NOMO-1 treated with dmso at 0.1 percent for 144 hours (cell line): ENCODE data around the gene CMTM2.
"Not testable (repeated sequence)": the region's sequence is repeated elsewhere in the genome, so short reads cannot be mapped to it uniquely, and the experiment has no call there.

Experiments
- DNase-seq: peaks from one replicate; lab custom pipeline; 2025; ENCODE audit not compliant: unreplicated experiment; lab: John Stamatoyannopoulos, UW

Gene CMTM2

GRCh38 chr16:66629856-66630255 lies 50.6 kb downstream of the CMTM2 start:
- no peak for DNase-seq

GRCh38 chr16:66630561-66631260 lies 51.4 kb downstream of the CMTM2 start:
- DNase-seq: not testable (repeated sequence)

GRCh38 chr16:66631558-66631957 lies 52.3 kb downstream of the CMTM2 start:
- not testable (repeated sequence) for DNase-seq

- no peak for DNase-seq
Measured at GRCh38 chr16:66634527-66635196, 55.4 kb downstream of the CMTM2 start.

- DNase-seq: no peak
Measured at GRCh38 chr16:66635406-66635805, 56.1 kb downstream of the CMTM2 start.

- DNase-seq: no peak
Measured at GRCh38 chr16:66636199-66636598, 56.9 kb downstream of the CMTM2 start.

- no peak for DNase-seq
Measured at GRCh38 chr16:66637806-66638205, 58.5 kb downstream of the CMTM2 start.
